Prostate gland (tissue), 2 donors: ENCODE data around the gene CRB2. TPM values are rescaled to one million over a fixed set of nuclear protein-coding genes. Genes with fewer than 3 reads are reported as not detected.

Experiments
- DNase-seq: peaks from one replicate; pipeline ENCODE4 v3.0.0-alpha.2; 2019; ENCODE audit warnings: low spot score
- H3K27ac ChIP-seq, 2 donors: fragments of 200-600 bp; sonication (generic); 2 replicates each; pipeline ENCODE4 v1.5.1; 2017 to 2019
- H3K27me3 ChIP-seq: fragments of 200-600 bp; sonication (generic); replicated peaks from 2 replicates; pipeline ENCODE4 v1.5.1; 2019; ENCODE audit not compliant: insufficient read depth
- H3K36me3 ChIP-seq, 2 donors: fragments of 200-600 bp; sonication (generic); 1 replicate in 1 of 2; 2 replicates in 1 of 2; pipeline versions ENCODE4 v1.5.1 to v1.8.1; 2017 to 2019
- H3K4me1 ChIP-seq: fragments of 200-600 bp; sonication (generic); replicated peaks from 2 replicates; pipeline ENCODE4 v1.5.1; 2019
- H3K4me3 ChIP-seq, 2 donors: fragments of 200-600 bp; sonication (generic); 2 replicates each; pipeline ENCODE4 v1.5.1; 2017 to 2019
- H3K9me3 ChIP-seq: fragments of 200-600 bp; sonication (generic); 2 replicates; pipeline ENCODE4 v1.5.1; 2017
- POLR2A ChIP-seq: fragments of 450-650 bp; IDR thresholded peaks from one replicate; pipeline ENCODE4 v1.6.1; 2016; ENCODE audit warnings: antibody characterized with exemption, mild to moderate bottlenecking
- POLR2AphosphoS5 ChIP-seq: sonication (generic); formaldehyde crosslinking; IDR thresholded peaks from one replicate; pipeline ENCODE4 v1.6.1; 2017; ENCODE audit warnings: antibody characterized with exemption
- WGBS: methylation state at CpG from one replicate; pipeline ENCODE4 v1.1.5; 2018; 5-methylcytosine and 5-hydroxymethylcytosine counted together
- intact Hi-C: fragments of 100-400 bp; cut with DNase I; formaldehyde crosslinking; loops from one replicate; pipeline ENCODE4 v1.14.2; 2022
- total RNA-seq, 2 donors: library from RNA; depleted of rRNA; stranded (reverse); fragments of >200 nt; gene quantifications; one replicate each; pipeline ENCODE4 v1.1.0, GENCODE V29; 2016
- TF ChIP-seq, protein P1 (sequence below), 4 experiments: fragments of 200-600 bp in 2 of 4; fragments of 450-650 bp in 2 of 4; sonication (generic) in 2 of 4; IDR thresholded peaks; 1 replicate in 3 of 4; 2 replicates in 1 of 4; pipeline ENCODE4 v1.5.1; 2016 to 2019; ENCODE audit warnings: antibody characterized with exemption in 4 of 4, mild to moderate bottlenecking in 2 of 4, moderate library complexity in 2 of 4

Gene CRB2
- total RNA-seq, 2 donors from 2014 or later: 1.7 TPM; not detected in 1

DNA sequence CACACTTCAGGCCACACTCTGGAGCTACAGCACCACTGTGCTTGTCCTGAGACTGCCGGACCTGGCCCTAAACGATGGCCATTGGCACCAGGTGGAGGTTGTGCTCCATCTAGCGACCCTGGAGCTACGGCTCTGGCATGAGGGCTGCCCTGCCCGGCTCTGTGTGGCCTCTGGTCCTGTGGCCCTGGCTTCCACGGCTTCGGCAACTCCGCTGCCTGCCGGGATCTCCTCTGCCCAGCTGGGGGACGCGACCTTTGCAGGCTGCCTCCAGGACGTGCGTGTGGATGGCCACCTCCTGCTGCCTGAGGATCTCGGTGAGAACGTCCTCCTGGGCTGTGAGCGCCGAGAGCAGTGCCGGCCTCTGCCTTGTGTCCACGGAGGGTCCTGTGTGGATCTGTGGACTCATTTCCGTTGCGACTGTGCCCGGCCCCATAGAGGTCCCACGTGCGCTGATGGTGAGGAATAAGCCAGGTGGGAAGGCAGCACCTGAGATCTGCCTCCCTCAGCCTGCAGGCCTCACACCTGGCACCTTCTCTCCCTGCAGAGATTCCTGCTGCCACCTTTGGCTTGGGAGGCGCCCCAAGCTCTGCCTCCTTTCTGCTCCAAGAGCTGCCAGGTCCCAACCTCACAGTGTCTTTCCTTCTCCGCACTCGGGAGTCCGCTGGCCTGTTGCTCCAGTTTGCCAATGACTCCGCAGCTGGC lies 14.7 kb downstream of the CRB2 start:
- Histone ChIP-seq H3K9me3 (no peaks in the 10 kb centered on the region), H3K36me3 (no peaks in the 10 kb centered on the region), H3K4me1 (no peaks in the 10 kb centered on the region), H3K4me3 (no peak overlapping the region), H3K27me3 (peaks cover 19% of the 10 kb centered on the region), H3K27ac (no peak overlapping the region)
- TF ChIP-seq, protein P1, sequence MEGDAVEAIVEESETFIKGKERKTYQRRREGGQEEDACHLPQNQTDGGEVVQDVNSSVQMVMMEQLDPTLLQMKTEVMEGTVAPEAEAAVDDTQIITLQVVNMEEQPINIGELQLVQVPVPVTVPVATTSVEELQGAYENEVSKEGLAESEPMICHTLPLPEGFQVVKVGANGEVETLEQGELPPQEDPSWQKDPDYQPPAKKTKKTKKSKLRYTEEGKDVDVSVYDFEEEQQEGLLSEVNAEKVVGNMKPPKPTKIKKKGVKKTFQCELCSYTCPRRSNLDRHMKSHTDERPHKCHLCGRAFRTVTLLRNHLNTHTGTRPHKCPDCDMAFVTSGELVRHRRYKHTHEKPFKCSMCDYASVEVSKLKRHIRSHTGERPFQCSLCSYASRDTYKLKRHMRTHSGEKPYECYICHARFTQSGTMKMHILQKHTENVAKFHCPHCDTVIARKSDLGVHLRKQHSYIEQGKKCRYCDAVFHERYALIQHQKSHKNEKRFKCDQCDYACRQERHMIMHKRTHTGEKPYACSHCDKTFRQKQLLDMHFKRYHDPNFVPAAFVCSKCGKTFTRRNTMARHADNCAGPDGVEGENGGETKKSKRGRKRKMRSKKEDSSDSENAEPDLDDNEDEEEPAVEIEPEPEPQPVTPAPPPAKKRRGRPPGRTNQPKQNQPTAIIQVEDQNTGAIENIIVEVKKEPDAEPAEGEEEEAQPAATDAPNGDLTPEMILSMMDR (IDR thresholded peaks at IDR 0.05): no peak
- TF ChIP-seq POLR2A (no peak), POLR2AphosphoS5 (no peak)
- no peak for DNase-seq
- WGBS: 87% methylated on average over 24 of the region's 29 CpGs
- intact Hi-C loops: no loop called here

GRCh38 chr9:123371228-123371584 lies 15.2 kb downstream of the CRB2 start:
- TF ChIP-seq, protein P1 (IDR thresholded peaks at IDR 0.05): no peak
- TF ChIP-seq POLR2AphosphoS5: no peak
- TF ChIP-seq POLR2A: no peak
- Histone ChIP-seq H3K4me3 (no peak overlapping the region), H3K27ac (no peak overlapping the region), H3K27me3 (peaks cover 19% of the 10 kb centered on the region), H3K4me1 (no peaks in the 10 kb centered on the region), H3K9me3 (no peaks in the 10 kb centered on the region), H3K36me3 (no peaks in the 10 kb centered on the region)
- intact Hi-C loops: no loop called here
- DNase-seq: no peak
- WGBS: 80% methylated on average over 17 of the region's 18 CpGs

DNA sequence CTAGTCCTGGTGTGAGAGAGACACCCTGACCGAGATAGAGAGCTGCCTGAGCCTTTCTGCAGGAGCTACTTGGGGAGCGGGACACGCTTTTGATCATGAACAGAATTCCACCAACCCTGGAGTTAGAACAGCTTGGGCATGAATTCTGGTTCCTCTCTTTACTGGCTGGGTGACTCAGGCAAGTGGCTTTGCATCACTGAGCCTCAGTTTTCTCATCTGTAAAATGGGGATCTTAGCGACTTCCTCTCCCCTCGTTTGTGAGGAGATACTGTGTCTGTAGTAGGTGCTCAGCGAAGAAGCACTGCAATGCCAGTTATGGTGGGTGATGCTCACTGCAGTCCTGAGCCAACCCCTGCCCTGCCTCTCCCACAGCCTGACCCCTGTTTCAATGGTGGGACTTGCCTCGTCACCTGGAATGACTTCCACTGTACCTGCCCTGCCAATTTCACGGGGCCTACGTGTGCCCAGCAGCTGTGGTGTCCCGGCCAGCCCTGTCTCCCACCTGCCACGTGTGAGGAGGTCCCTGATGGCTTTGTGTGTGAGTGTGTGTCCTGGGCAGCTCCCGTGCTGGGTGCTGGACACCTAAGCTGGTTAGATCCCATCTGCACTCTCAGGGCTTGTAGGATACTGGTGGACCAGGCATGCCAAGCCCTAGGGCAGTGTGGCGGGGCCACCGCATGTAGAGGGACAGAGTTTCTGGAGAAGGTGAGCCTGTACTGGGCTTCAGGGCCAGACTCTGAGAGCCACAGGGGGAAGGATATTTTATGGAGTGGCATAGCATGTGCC lies 16.0 kb downstream of the CRB2 start:
- Histone ChIP-seq H3K27me3 (peaks cover 19% of the 10 kb centered on the region), H3K4me1 (no peaks in the 10 kb centered on the region), H3K27ac (no peak overlapping the region), H3K36me3 (no peaks in the 10 kb centered on the region), H3K9me3 (no peaks in the 10 kb centered on the region), H3K4me3 (no peak overlapping the region)
- DNase-seq: no peak
- TF ChIP-seq POLR2A: no peak
- TF ChIP-seq, protein P1 (IDR thresholded peaks at IDR 0.05): no peak
- TF ChIP-seq POLR2AphosphoS5: no peak
- 93% methylated on average over 12 of the region's 14 CpGs for WGBS
- intact Hi-C loops: no loop called here

- H3K27me3 ChIP-seq: peaks cover 19% of the 10 kb centered on the region
- no peaks in the 10 kb centered on the region for H3K9me3 ChIP-seq
- intact Hi-C loops: no loop called here
- H3K36me3 ChIP-seq: no peaks in the 10 kb centered on the region
- no peak for TF ChIP-seq POLR2A
- no peak for TF ChIP-seq POLR2AphosphoS5
- TF ChIP-seq, protein P1 (IDR thresholded peaks at IDR 0.05): no peak
- WGBS: 60% methylated on average over 8 of the region's 58 CpGs
- DNase-seq: no peak
- H3K4me1 ChIP-seq: no peaks in the 10 kb centered on the region
- no peak overlapping the region for H3K4me3 ChIP-seq
- no peak overlapping the region for H3K27ac ChIP-seq
Observed at GRCh38 chr9:123372766-123373446, 16.9 kb downstream of the CRB2 start.
